Activated CD4-positive, alpha-beta T cell treated with anti-CD3 and anti-CD28 coated beads for 1 hour (primary cell): ENCODE data around the gene BAIAP2.
"Not testable (repeated sequence)": the region's sequence is repeated elsewhere in the genome, so short reads cannot be mapped to it uniquely, and the experiment has no call there.

Source experiments
- DNase-seq: peaks from one replicate; pipeline ENCODE4 v3.0.0-alpha.2; 2020

The BAIAP2 gene

DNA sequence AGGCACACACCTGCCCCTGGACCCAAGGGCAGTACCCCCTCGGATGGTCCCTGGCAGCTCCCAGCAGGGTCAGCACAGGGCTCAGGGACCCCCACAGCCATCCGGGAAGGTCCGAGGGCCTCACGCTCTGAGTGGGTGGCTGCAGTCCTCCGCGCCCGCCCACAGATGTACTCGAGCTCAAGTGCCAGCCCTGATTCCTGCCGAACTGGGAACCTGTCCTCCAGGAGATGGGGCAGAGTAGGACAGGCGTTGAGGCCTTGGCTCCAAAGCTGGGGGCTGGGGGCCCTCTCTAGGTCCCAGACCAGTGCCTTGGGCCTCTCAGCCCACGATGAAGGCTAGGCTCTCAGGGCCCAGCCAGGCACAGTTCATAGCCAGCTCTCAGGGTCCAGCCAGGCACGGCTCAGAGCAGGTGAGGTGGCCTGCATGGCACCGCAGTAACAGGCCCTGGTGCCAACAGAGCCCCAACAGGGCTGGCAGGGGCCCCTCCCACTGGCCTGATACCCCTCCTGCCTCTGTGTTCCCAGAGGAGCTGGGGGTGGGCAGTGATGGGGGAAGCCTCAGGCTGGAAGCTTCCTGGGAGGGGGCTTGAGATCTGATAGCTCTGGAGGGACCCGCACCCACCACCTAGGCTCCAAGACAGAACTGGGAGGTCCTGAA is 94.9 kb downstream of the BAIAP2 start:
- DNase-seq, result no peak

DNA sequence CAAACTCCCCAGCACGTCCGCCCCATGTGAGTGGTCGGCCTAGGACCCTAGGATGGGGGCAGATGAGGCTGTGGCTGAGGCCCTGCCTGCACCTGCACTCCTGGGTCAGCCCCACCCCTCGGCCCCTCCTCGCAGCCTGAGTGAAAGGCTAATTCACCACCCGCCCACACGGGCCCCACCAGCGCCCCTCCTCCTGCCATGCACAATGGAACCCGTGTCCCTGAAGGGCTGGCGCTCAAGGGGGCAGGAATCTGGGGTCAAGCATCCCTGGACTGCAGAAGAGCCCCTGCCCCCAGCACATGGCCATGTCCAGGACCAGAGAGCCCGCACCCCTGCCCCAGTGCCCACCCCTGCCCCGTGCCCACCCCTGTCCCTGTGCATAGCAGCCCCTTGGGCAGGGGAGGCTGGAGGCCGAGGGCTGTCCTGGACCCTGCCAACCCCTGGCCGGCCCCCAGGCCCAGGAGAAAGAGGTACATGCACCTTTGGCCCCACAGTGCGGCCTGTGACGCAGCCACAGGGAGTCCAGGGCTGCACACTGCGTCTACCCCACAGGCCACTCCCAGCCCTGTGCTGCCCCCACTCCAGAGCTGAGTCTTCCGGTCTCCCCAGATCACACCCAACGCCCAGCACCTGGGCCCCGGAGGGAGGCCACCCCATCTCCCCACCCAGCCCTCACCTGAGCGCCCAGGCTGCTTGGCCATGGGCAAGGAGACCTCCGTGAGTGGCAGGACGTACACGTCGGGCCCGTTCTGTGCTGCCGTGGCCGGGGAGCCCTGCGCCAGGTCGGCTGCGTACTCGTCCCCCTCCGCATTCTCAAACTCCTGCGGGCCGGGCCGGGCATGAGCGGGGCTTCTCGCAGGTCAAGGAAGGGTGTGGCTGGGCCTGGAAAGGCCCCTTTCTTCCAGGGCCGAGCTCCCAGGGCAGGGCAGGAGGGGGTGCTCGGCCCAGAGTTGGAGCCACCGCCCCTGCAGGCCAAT is 95.7 kb downstream of the BAIAP2 start:
- no peak for DNase-seq

DNA sequence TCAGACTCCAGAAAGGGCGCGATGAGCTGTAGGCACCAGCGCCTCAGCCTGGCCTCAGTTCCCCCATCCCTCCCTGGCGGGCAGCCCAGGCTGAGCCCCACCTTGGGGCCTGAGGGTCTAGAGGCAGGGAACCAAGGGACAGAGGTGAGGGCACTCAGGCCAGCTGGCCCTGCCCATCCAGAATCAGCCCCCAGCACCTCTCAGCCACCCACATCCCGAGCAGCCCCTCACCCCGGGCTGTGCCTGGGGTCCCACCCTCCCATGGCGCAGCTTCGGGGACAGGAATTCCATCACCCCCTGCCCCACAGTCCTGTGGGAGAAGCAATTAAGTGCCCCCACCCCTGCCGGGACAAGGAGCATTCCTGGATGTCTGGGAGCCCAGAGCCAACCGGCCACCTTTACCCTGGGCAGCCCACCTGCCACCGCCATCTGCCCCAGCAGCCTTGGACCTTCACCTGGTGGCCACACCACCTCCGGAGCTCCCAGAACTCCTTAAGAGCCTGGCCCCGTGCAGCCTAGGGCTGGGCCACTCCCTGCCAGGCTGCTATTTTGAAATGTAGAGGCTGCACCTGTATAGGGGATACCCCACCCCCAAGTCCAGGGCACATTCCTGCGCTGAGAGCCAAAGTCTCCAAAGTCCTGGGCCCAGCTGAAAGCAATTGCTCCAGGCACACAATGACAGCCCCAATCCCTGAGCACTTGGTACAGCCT is 96.7 kb downstream of the BAIAP2 start:
- DNase-seq, result no peak

DNA sequence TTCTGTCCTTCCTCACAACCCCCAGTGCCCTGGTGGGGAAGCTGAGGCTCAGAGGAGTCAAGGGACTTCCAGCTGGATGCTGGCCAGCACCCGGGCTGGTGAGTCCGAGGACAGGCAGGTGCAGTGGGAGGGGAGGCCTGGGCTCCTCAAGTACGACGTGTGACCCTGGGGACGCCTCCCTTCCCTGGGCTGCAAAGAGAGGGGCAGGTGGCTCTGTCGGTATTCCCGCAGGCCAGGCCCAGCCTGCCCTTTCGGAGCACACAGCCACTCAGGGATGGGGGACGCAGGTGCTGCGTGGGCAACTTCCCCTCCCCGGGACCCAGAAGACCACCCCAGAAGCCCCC is 97.2 kb downstream of the BAIAP2 start:
- DNase-seq, result no peak

DNA sequence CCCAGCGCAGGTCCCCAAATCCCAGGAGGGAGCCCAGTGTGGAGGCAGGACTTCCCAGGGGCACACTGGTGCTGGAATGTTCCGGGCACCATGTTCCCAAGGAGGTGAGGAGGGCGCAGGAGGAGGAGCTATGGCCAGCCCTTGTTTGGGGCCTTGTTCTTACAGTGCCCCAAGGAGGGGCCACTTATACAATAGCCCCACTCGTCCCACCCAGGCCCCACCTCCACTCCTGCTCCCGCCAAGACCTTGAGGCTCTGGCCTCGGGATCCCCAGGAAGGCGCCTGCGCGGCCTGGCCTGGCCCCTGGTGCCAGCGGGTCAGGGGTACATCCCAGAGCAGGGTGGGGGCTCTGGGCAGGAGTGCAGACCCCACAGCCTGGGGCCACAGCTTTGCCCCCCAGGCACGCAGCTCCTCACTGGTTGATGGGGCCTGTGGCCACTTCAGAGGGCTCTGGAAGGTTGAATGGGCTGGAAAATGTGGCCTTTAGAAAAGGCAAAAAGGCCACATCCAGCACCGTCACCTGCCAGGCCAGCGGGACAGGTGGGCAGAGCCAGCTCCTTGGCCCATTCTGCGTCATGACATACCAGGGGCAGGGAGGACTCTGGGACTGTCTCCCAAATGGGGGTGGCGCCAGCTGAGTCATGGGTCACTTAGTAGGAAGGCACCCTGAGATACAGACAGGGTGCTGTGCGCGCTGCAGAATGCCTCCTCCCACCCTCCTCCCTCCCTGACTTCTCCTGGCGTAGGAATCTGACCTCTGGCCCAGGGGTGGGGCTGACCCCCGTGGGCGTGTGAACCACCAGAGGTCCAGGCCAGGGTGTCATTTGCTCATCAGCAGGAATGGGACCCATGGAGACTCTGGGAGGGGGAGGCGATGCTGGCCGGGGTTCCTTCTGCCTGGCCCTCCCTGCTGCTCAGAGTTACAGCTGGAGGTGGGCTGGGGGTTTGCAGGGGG is 98.1 kb downstream of the BAIAP2 start:
- no peak for DNase-seq

DNA sequence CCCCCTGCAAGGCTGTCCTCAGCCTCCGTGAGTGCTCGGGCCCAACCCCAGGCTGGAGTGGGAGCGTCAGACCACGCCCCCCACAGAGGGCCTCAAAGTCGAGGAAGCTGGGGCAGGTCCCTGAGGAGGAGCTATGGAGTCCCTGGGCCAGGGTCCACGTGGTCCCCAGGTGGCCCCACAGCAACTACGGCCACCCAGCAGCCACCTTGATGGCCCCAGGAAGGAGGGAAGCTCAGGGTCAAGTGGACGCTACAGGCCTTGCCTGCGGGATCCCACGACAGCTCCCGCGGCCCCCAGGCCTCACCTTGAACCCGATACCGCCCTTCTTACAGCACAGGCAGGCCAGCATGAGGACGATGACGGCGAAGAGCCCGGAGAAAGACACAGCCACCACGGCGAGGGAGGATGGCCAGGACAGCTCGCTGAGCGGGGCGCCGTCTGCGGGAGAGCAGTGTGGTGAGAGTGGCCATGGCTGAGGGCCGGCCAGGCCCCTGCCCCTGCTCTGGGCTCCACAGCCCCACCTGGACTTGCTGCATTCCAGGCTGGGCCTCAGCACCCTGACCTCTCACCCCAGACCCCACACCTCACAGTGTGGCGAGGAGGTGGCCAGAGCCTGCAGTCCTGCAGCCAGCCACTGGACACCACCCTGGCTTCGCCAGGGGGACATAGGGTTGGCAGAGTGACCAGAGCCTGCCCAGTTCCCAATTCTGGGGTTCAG is 99.3 kb downstream of the BAIAP2 start:
- DNase-seq, result no peak

DNA sequence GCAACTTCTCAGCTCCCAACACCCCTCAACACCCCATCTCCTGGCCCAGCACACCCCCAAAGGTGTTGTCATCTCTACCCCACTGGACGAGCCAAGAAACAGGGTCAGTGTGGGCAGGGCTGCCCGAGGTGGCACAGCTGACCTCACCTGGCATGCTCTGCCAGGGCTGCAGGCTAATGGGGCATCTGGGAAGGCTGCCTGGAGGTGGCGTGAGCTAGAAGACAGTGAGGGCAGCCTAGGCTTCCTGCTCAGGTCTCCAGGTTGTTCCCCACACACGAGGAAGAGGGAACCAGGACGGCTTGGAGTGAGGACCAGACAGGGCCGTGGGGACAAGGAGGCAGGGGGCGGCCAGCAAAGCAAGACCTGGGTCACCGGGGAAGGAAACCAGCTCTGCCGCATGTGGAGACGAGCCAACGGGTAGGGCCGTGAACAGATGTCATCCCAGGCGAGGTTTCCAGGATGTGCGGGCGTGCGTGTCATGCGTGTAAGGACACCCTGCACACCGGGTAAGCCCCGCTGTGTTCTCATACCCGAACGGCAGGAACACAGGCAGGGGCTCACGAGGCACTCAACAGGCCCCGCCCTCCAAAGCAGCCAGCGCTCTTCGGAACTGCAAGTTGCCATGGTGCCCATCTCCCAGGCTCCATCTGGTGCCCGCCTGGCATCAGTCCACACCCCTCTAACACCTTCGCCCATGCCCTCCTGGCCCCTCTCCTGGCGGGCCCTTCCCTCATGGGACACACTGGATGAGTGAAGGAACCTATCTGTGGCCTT is 100.7 kb downstream of the BAIAP2 start:
- no peak for DNase-seq

DNA sequence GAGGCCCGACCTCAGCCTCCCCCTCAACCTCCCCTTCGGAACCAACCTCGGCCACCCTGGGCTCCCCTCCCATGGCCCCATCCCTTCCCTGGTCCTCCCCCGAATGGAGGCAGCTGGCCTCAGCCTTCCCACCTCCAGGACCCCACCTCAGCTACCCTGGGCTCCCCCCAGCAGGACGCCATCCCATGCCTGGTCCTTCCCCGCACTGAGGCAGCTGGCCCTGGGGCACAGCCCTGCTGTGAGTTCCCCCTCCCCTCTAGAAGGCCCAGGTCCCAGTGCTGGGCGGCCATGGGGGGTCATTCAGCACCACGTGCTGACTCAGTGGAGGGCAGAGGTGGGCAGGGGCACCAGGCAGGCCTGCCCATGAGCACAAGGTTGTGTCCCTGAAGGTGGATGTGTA is 101.4 kb downstream of the BAIAP2 start:
- no peak for DNase-seq

DNA sequence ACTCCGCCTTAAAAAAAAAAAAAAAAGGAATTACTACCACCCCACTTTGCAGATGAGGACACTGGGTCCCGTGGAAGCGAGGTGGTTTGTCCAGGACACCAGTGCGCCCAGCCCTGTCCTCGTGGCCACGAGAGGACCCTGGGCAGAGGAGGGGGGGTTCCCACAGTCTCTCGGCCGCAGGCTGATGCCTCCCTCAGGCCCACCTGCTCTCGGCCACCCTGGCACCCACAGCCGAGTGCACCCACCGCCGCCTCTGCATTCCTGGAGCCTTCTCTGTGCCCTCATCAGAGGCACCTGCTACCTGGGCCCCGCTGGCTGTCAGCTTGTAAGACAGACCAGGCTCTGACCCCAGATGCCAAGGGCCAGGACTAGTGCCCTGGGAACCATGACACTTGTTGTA is 102.3 kb downstream of the BAIAP2 start:
- DNase-seq, result no peak

DNA sequence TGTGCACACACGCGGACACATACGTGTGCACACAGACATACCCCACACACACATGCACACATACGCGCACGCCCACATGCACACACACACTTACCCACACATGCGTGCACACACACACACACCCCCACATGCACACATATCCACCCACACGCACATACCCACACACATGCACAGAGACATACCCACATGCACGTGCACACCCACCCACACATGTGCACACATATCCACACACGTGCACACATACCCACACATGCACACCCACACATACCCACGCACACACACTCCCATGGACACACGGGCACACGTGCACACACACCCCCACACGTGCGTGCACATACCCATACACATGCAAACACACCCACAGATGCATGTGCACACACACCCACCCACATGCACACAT is 103.1 kb downstream of the BAIAP2 start:
- no peak for DNase-seq

DNA sequence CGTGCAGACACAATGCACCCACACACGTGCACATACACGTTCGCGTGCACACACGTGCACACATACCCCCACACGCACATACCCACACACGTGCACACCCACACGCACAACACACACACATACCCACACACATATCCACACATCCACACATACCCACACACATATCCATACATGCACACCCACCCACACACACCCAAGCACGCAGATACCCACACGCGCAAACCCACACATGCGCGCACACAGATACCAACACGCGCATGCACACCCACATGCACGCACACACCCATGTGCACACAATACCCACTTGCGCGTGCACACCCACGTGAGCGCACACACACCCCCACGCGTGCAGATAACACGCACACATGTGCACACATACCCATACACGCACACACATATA is 103.5 kb downstream of the BAIAP2 start:
- no peak for DNase-seq

DNA sequence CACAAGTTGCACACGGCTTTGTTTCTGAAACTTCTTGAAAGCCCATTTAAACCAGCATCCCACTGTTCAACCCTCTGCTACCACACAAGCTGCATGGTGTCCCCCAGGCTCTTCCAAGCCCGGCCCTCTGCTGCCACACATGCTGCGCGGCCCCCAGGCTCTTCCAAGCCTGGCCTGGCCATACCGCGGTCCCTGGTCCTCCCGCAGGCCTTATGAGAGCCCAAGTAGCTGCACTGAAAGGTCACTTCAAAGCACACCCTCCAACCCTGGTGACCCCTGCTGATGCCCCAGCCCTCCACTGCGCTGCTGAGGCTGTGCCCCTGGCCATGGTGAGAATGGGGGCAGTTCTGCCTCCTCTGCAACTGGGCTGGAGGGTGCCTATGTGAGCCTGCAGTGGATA is 104.5 kb downstream of the BAIAP2 start:
- DNase-seq, result no peak

DNA sequence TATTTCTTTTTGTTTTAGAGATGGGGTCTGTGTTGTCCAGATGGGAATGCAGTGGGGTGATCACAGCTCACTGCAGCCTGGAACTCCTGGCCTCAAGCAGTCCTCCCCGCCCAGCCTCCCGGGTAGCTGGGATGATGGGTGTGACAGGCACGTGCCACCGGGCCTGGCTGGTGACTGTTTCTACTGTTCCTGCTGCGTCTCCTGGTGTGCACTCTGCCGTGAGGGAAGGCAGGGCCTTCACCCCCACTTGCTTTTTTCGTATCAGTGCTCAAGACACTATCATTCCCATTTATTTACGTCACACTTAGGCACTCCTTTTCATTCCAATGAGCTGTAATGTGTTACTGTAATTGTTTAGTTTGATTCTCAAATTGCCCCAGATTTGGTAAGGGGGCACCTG is 105.1 kb downstream of the BAIAP2 start:
- no peak for DNase-seq

DNA sequence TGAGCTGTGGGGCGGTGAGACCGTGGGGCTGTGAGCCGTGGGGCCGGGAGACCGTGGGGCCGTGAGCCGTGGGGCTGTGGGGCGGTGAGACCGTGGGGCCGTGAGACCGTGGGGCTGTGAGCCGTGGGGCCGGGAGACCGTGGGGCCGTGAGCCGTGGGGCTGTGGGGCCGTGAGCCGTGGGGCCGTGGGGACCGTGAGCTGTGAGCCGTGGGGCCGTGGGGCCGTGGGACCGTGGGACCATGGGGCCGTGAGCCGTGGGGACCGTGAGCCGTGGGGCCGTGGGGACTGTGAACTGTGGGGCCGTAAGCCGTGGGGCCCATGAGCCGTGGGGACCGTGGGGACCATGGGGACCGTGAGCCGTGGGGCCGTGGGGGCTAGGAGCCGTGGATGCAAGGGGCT is 105.7 kb downstream of the BAIAP2 start:
- DNase-seq, result no peak

DNA sequence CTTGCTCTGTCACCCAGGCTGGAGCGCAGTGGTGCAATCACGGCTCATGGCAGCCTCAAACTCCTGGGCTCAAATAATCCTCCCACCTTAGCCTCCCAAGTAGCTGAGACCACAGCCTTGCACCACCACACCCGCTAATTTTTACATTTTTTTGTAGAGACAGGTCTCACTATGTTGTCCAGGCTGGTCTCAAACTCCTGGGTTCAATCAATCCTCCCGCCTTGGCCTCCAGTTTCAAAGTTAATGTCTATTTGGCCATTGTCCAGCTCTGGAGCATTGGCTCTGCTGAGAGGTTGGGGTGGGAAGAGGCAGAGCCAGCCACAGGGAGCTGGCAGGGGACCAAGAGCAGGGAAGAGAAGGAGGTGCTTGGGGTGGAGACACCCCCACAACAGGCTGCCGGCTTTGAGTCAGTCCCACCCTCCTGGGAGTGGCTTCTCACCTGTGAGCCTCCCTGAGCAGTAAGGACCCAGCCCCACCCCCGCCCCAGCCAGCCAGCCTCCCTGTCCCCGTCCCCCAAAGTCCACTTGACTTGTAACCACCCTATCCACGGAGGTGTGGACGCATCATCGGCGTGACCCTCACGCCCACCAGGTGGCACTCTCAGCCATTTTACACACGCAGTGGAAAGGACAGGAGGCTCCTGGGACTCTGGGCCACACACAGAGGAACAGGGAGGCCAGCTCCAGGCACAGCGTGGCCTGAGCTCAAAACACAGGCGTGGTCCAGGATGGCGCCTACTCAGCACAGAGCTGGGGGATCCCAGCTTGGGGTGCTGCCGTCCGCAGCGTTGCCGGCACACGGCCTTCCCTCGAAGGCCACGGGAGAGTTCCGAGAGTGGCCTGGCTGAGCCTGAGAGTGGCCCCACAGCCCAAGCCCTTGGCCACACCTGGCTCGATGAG is 107.6 kb downstream of the BAIAP2 start:
- peak; percentile 36 for DNase-seq

DNA sequence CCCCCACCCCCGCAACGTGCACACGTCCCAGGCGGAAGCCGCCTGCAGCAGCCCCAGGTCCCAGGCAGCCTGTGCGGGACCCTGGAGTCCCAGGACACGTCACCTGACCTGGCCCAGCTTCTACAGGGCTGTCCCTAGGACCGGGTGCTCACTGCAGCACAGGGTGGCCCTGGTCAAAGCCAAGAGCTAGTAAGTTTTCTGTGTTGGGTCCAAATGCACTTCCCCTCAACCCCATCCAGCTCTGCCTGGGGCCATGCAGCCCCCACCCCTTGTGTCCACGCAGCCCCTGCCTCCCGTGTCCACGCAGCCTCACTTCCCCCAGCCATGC is 108.2 kb downstream of the BAIAP2 start:
- DNase-seq, result no peak

DNA sequence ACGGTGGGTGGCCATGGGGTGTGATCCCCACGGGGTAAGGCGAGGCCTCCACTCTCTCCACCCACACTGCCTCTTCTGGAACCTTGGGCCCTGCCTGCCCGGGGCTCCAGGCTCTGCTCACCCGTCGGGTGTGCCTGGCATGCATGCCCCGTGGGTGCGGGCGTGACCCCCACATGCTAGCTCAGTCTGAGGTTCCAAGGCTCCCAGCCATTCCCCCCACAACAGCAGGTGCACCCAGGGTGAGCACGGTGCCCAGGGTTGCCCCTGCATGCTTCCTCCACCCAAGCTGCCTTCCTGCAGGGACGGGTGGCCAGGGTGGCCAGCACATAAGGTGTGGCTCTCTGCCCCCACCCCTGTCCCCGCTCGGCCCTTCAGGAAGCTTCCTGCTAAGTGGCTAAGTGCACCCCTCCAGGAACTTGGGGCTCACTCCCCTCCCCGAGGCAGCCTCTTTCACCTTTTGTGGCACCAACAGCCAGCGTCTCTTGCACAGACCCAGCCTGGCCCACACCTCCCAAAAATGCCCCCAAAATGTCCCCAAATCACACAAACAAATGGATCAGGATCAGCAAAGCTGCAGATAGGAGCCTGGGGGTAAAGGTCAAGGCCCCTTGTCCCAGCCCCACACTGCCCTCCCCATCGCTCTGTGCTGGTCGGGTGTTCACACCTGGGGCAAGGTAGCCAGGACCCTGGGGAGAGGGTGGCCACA is 108.9 kb downstream of the BAIAP2 start:
- no peak for DNase-seq

DNA sequence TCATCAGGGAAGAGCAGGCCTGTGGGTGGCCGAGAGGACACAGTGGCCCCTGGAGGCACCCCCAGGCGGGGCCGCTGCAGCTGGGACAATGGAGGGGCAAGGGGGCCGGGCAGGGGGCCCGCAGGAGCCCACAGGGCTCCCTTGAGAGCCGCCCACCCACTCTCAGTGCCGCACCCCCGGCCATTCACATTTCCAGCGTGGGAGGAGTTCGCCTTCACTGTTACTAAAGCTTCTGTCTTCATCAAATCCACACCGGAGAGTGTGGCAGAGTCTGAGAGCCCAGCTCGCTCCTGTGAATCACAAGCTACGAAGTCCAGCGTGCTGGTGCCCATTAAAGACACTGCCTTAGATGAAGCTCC is 109.5 kb downstream of the BAIAP2 start:
- DNase-seq, result no peak

DNA sequence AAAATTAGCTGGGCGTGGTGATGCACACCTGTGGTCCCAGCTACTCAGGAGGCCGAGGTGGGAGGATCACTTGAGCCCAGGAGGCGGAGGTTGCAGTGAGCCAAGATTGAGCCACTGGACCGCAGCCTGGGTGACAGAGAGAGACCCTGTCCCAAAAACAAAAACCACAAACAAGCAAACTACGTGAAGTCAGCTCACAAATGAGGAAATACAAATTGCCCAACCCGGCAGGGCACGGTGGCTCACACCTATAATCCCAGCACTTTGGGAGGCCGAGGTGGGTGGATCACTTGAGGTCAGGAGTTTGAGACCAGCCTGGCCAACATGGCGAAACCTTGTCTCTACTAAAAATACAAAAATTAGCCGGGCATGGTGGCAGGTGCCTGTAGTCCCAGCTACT is 111.3 kb downstream of the BAIAP2 start:
- not testable (repeated sequence) for DNase-seq

DNA sequence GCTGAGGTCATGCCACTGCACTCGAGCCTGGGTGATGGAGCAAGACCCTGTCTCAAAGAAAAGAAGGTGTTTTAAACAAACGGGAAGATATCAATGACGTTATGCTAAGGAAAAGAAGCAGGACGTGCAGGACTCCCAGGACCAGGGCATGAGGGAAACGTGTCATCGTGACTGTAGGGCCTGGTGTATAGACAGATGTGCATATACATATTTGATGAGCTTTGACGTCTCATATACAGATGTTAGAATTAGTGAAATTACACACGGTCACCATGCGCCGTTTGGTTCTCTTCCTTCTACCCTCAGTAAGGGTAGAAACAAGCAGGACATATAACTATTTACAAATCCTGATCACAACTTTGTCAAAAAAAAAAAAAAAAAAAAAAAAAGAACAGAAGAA is 112.8 kb downstream of the BAIAP2 start:
- no peak for DNase-seq
